OCI-LY3 (cell line): ENCODE measurements around the gene PRDM16.

ENCODE experiments used
- CTCF ChIP-seq: fragments of 200-600, 300-600 bp; sonication (generic); IDR thresholded peaks from 2 replicates; pipeline ENCODE4 v1.5.1; 2014; ENCODE audit warnings: antibody characterized with exemption, low read length, low read depth
- EZH2phosphoT487 ChIP-seq: fragments of 200-600 bp; shearing (Covaris generic); IDR thresholded peaks from 2 replicates; pipeline ENCODE4 v1.6.1; 2018; ENCODE audit warnings: antibody characterized with exemption, mixed run types, low read depth

DNA sequence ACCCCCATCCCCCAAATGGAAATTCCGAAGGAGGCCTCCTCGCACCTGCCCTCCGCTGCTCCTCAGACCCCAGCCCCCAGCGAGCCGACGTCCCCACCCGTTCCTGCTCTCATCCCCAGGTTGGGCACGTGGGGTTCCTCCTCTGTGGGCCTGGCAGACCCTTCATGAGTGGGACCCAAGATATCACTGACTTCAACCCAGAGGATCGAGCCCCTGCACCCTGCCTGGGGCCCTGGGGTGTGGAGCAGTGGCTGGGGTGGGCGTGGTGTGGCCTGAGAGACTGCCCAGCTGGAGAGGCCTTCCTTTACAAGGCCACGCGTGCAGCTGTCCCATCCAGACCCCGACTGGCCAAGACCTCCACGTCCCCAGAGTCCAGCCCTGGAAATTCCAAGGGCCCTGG, 367.9 kb downstream of the PRDM16 start:
- TF ChIP-seq CTCF: no peak
- TF ChIP-seq EZH2phosphoT487: no peak
